OCI-LY3 (cell line): ENCODE data around the gene NANOS2.

Experiments
- H2AFZ ChIP-seq: fragments of 200-600, 300-600 bp; shearing (Covaris generic); 2 replicates; pipeline ENCODE4 v1.6.0; 2014; ENCODE audit warnings: antibody characterized with exemption, low read depth, low read length
- H3K27ac ChIP-seq: fragments of 200-600, 300-600 bp; sonication (generic); 2 replicates; pipeline ENCODE4 v1.5.1; 2014; ENCODE audit warnings: mild to moderate bottlenecking, low read length, moderate library complexity, mixed read lengths
- H3K27me3 ChIP-seq: fragments of 200-600, 300-600 bp; sonication (generic); 2 replicates; pipeline ENCODE4 v1.6.1; 2014; ENCODE audit warnings: low read depth, low read length, mixed read lengths
- H3K36me3 ChIP-seq: fragments of 200-600, 300-600 bp; sonication (generic); replicated peaks from 2 replicates; pipeline ENCODE3; 2014; ENCODE audit warnings: low read depth, low read length, mixed read lengths
- H3K4me1 ChIP-seq: fragments of 300-600, 200-600 bp; sonication (generic); 2 replicates; pipeline ENCODE4 v1.6.1; 2014; ENCODE audit warnings: low read length, mixed read lengths
- H3K4me2 ChIP-seq: fragments of 200-600, 300-600 bp; sonication (generic); 2 replicates; pipeline ENCODE4 v1.6.1; 2014; ENCODE audit warnings: low read length, mixed read lengths
- H3K4me3 ChIP-seq: fragments of 300-600, 200-600 bp; sonication (generic); 2 replicates; pipeline ENCODE4 v1.5.1; 2014; ENCODE audit warnings: antibody characterized with exemption, mild to moderate bottlenecking, low read length, moderate library complexity
- H3K79me2 ChIP-seq: fragments of 300-600, 200-600 bp; shearing (Covaris generic); 2 replicates; pipeline ENCODE4 v1.6.1; 2014; ENCODE audit warnings: mild to moderate bottlenecking, low read length, mixed read lengths
- H3K9ac ChIP-seq: fragments of 300-600, 200-600 bp; shearing (Covaris generic); 2 replicates; pipeline ENCODE4 v1.6.0; 2014; ENCODE audit warnings: mild to moderate bottlenecking, low read length, moderate library complexity
- H3K9me3 ChIP-seq: fragments of 200-600, 300-600 bp; shearing (Covaris generic); 2 replicates; pipeline ENCODE4 v1.6.1; 2014; ENCODE audit warnings: low read length, mixed read lengths; ENCODE audit not compliant: insufficient read depth
- H4K20me1 ChIP-seq: fragments of 200-600, 300-600 bp; sonication (generic); 2 replicates; pipeline ENCODE4 v1.6.1; 2016; ENCODE audit warnings: low read length, mixed read lengths; ENCODE audit not compliant: insufficient read depth
- EZH2phosphoT487 ChIP-seq: fragments of 200-600 bp; shearing (Covaris generic); IDR thresholded peaks from 2 replicates; pipeline ENCODE4 v1.6.1; 2018; ENCODE audit warnings: antibody characterized with exemption, mixed run types, low read depth
- TF ChIP-seq, protein P1 (sequence below): fragments of 200-600, 300-600 bp; sonication (generic); IDR thresholded peaks from 2 replicates; pipeline ENCODE4 v1.5.1; 2014; ENCODE audit warnings: antibody characterized with exemption, low read length, low read depth

The NANOS2 gene

DNA sequence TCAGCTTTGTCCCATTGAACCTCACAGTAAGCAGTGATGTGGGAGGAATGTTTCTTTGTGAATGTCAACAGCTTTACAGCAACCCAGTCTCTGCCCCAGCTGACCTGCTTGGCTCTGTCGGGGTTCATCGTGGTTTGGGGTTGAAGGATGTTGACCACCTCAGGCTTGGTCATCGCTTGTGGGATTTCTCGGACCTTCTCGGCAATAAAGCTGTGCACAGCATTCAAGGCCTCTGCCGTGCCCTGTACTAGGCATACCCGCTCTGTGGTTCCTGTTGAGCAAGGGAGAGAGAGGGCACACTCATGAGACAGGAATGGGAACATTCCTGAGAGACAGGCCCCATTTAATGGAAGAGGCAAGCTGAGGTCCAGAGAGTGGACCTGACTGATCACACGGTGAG is 39.1 kb upstream of the NANOS2 start:
- Histone ChIP-seq H3K9me3 (no peaks in the 10 kb centered on the region), H3K36me3 (no peaks in the 10 kb centered on the region), H3K79me2 (no peaks in the 10 kb centered on the region), H2AFZ (peak overlapping the region; percentile 81), H3K4me2 (0 out of 2 replicates have a peak overlapping the region, but pooled peaks have one; percentile 6), H4K20me1 (no peaks in the 10 kb centered on the region), H3K4me3 (no peak overlapping the region), H3K9ac (no peak overlapping the region), H3K27ac (no peak overlapping the region), H3K4me1 (no peaks in the 10 kb centered on the region; the same call in 1 of the 2 replicates), H3K27me3 (0 out of 2 replicates have a peak, but pooled peaks cover 1% of the 10 kb centered on the region)
- TF ChIP-seq, protein P1, sequence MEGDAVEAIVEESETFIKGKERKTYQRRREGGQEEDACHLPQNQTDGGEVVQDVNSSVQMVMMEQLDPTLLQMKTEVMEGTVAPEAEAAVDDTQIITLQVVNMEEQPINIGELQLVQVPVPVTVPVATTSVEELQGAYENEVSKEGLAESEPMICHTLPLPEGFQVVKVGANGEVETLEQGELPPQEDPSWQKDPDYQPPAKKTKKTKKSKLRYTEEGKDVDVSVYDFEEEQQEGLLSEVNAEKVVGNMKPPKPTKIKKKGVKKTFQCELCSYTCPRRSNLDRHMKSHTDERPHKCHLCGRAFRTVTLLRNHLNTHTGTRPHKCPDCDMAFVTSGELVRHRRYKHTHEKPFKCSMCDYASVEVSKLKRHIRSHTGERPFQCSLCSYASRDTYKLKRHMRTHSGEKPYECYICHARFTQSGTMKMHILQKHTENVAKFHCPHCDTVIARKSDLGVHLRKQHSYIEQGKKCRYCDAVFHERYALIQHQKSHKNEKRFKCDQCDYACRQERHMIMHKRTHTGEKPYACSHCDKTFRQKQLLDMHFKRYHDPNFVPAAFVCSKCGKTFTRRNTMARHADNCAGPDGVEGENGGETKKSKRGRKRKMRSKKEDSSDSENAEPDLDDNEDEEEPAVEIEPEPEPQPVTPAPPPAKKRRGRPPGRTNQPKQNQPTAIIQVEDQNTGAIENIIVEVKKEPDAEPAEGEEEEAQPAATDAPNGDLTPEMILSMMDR = no peak
- no peak for TF ChIP-seq EZH2phosphoT487

DNA sequence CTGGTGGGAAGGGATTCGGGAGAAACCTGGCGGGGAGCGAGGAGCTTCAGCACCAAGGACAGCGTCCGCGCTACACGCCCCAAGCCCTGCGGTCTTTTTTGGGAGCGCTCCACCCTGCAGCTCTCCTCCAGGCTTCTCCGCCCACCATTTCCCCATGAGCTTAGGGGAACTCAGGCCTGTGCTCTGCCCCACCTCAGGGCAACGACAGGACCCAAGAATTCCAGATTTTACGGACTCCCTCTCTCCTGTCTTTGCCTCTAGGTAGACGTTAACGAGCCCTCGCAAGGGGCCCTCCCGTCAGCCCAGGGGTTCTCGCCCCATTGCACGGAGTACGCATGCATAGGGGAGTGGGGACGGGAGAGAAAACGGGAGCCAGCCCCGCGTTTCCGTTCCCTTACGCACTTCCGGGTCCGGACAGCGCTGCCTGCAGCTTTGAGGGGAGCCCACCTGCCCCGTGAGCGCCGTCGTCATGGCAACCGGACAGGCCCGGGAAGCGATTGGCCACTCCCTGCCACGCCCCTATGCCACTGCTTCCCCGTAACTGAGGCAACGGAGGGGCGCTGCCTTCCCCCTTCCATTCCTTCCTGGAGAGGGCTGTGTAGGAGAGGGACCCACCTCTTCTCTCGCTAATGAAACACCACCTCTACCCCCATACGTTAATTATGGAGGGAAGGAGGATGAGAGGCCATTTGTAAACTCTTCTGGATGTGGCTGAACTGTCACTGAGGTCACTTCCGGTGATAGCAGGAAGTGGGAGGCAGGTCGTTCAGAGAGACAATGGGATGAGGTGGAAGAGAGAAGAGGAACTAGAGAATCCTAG is 38.3 kb upstream of the NANOS2 start:
- no peak for TF ChIP-seq EZH2phosphoT487
- TF ChIP-seq, protein P1 = no peak
- Histone ChIP-seq H3K9me3 (no peaks in the 10 kb centered on the region), H3K36me3 (no peaks in the 10 kb centered on the region), H3K4me1 (no peaks in the 10 kb centered on the region; the same call in 1 of the 2 replicates), H3K27me3 (peaks cover 3% of the 10 kb centered on the region; the same call in 1 of the 2 replicates), H3K4me2 (0 out of 2 replicates have a peak overlapping the region, but pooled peaks have one; percentile 6), H3K4me3 (no peak overlapping the region), H3K79me2 (no peaks in the 10 kb centered on the region), H4K20me1 (no peaks in the 10 kb centered on the region), H2AFZ (peak overlapping the region; percentile 81), H3K9ac (no peak overlapping the region), H3K27ac (no peak overlapping the region)

DNA sequence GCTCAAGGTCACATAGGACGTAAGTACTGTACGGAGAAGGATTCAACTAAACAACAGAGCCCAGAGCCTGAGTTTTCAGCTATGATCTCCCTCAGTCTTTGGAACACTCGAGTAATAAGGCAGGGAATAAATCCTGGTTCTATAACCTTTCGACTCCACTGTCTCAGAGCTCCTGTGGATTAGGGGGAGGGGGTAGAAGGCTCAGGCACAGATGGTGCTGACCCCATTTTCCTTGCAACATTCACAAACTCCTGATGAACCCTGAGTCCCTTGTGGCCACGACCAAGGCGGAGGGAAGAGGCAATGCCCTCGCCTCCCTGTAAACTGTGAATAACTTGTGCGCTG is 37.7 kb upstream of the NANOS2 start:
- H3K9ac ChIP-seq = no peak overlapping the region
- H3K79me2 ChIP-seq = no peaks in the 10 kb centered on the region
- H3K4me3 ChIP-seq = no peak overlapping the region
- no peak overlapping the region for H3K4me2 ChIP-seq
- H4K20me1 ChIP-seq = no peaks in the 10 kb centered on the region
- peaks cover 3% of the 10 kb centered on the region; the same call in 1 of the 2 replicates for H3K27me3 ChIP-seq
- TF ChIP-seq, protein P1 = no peak
- TF ChIP-seq EZH2phosphoT487 = no peak
- no peaks in the 10 kb centered on the region; the same call in 1 of the 2 replicates for H3K4me1 ChIP-seq
- no peaks in the 10 kb centered on the region for H3K36me3 ChIP-seq
- no peaks in the 10 kb centered on the region for H3K9me3 ChIP-seq
- no peak overlapping the region for H3K27ac ChIP-seq
- H2AFZ ChIP-seq = no peak overlapping the region

DNA sequence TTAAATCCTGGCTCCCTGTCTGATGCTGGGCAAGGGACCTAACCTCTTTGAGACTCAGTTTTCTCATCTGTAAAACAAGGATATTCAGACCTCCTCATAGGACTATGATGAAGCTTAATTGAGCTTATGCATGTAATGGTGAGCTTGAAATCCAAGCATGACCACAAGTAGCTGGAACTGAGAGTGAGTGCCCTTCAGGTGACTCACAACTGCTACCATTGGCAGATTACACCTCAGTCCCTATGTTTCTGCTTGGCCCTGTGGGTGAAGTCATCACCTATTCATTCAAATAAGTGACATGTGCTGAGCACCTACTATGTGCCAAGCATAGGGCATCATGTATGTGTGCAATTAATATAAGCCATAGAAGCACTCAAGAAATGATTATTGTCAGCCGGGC is 33.3 kb upstream of the NANOS2 start:
- H3K9ac ChIP-seq = no peak overlapping the region
- H3K27ac ChIP-seq = no peak overlapping the region
- H3K4me2 ChIP-seq = no peak overlapping the region
- H3K9me3 ChIP-seq = no peaks in the 10 kb centered on the region
- H3K79me2 ChIP-seq = no peaks in the 10 kb centered on the region
- H3K27me3 ChIP-seq = peaks cover 7% of the 10 kb centered on the region; the same call in 1 of the 2 replicates
- no peaks in the 10 kb centered on the region for H3K36me3 ChIP-seq
- no peak overlapping the region for H3K4me3 ChIP-seq
- H2AFZ ChIP-seq = no peak overlapping the region
- TF ChIP-seq, protein P1 = no peak
- no peak for TF ChIP-seq EZH2phosphoT487
- H3K4me1 ChIP-seq = no peaks in the 10 kb centered on the region
- no peaks in the 10 kb centered on the region for H4K20me1 ChIP-seq
